HL-60 (cell line): Measurements from ENCODE around the gene MAP2K2.
"Not testable (repeated sequence)": the region's sequence is repeated elsewhere in the genome, so short reads cannot be mapped to it uniquely, and the experiment has no call there.

Experiments used
- DNase-seq, 2 experiments: peaks; one replicate each; pipeline ENCODE4 v3.0.0-alpha.2; 2010 to 2020; ENCODE audit warnings: low read depth in 1 of 2, low spot score in 1 of 2
- H3K27ac ChIP-seq: fragments of 250-450 bp; sonication (Bioruptor Pico); replicated peaks from 2 replicates; pipeline ENCODE4 v1.5.1; 2020; ENCODE audit warnings: mild to moderate bottlenecking, moderate library complexity
- H3K27me3 ChIP-seq: fragments of 250-450 bp; sonication (Bioruptor Pico); 2 replicates; pipeline ENCODE4 v1.5.1; 2021; ENCODE audit warnings: mild to moderate bottlenecking, moderate library complexity; ENCODE audit not compliant: insufficient read depth, poor library complexity, severe bottlenecking
- H3K4me3 ChIP-seq: replicated peaks from 2 replicates; pipeline ENCODE4 v1.5.1; 2011; ENCODE audit warnings: mild to moderate bottlenecking, control low read depth, low read length; ENCODE audit not compliant: insufficient read depth
- GABPA ChIP-seq: IDR thresholded peaks from 2 replicates; pipeline ENCODE4 v1.6.1; 2012; ENCODE audit warnings: low read depth
- POLR2AphosphoS5 ChIP-seq: IDR thresholded peaks from 2 replicates; pipeline ENCODE4 v1.6.1; 2012; ENCODE audit warnings: low read depth
- SPI1 ChIP-seq: IDR thresholded peaks from 2 replicates; pipeline ENCODE4 v1.6.1; 2012; ENCODE audit warnings: low read depth, mild to moderate bottlenecking, borderline replicate concordance
- TF ChIP-seq, protein P1 (sequence below): IDR thresholded peaks from 2 replicates; pipeline ENCODE4 v1.6.1; 2012; ENCODE audit warnings: low read depth; ENCODE audit not compliant: insufficient replicate concordance
- TF ChIP-seq, protein P2 (sequence below): IDR thresholded peaks from one replicate; pipeline ENCODE4 v1.5.1; 2011; ENCODE audit warnings: low read length, control low read depth, inconsistent platforms; ENCODE audit not compliant: insufficient read depth

MAP2K2 gene

GRCh38 chr19:4149518-4150288, 25.8 kb upstream of the MAP2K2 start:
- peaks cover 8% of the 10 kb centered on the region for H3K27me3 ChIP-seq
- no peak overlapping the region for H3K27ac ChIP-seq
- no peak overlapping the region for H3K4me3 ChIP-seq
- TF ChIP-seq, protein P1, sequence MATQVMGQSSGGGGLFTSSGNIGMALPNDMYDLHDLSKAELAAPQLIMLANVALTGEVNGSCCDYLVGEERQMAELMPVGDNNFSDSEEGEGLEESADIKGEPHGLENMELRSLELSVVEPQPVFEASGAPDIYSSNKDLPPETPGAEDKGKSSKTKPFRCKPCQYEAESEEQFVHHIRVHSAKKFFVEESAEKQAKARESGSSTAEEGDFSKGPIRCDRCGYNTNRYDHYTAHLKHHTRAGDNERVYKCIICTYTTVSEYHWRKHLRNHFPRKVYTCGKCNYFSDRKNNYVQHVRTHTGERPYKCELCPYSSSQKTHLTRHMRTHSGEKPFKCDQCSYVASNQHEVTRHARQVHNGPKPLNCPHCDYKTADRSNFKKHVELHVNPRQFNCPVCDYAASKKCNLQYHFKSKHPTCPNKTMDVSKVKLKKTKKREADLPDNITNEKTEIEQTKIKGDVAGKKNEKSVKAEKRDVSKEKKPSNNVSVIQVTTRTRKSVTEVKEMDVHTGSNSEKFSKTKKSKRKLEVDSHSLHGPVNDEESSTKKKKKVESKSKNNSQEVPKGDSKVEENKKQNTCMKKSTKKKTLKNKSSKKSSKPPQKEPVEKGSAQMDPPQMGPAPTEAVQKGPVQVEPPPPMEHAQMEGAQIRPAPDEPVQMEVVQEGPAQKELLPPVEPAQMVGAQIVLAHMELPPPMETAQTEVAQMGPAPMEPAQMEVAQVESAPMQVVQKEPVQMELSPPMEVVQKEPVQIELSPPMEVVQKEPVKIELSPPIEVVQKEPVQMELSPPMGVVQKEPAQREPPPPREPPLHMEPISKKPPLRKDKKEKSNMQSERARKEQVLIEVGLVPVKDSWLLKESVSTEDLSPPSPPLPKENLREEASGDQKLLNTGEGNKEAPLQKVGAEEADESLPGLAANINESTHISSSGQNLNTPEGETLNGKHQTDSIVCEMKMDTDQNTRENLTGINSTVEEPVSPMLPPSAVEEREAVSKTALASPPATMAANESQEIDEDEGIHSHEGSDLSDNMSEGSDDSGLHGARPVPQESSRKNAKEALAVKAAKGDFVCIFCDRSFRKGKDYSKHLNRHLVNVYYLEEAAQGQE, result no peak
- TF ChIP-seq SPI1, result no peak
- TF ChIP-seq GABPA, result no peak
- TF ChIP-seq, protein P2, sequence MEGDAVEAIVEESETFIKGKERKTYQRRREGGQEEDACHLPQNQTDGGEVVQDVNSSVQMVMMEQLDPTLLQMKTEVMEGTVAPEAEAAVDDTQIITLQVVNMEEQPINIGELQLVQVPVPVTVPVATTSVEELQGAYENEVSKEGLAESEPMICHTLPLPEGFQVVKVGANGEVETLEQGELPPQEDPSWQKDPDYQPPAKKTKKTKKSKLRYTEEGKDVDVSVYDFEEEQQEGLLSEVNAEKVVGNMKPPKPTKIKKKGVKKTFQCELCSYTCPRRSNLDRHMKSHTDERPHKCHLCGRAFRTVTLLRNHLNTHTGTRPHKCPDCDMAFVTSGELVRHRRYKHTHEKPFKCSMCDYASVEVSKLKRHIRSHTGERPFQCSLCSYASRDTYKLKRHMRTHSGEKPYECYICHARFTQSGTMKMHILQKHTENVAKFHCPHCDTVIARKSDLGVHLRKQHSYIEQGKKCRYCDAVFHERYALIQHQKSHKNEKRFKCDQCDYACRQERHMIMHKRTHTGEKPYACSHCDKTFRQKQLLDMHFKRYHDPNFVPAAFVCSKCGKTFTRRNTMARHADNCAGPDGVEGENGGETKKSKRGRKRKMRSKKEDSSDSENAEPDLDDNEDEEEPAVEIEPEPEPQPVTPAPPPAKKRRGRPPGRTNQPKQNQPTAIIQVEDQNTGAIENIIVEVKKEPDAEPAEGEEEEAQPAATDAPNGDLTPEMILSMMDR, result no peak
- no peak for TF ChIP-seq POLR2AphosphoS5
- DNase-seq, result no peak

DNA sequence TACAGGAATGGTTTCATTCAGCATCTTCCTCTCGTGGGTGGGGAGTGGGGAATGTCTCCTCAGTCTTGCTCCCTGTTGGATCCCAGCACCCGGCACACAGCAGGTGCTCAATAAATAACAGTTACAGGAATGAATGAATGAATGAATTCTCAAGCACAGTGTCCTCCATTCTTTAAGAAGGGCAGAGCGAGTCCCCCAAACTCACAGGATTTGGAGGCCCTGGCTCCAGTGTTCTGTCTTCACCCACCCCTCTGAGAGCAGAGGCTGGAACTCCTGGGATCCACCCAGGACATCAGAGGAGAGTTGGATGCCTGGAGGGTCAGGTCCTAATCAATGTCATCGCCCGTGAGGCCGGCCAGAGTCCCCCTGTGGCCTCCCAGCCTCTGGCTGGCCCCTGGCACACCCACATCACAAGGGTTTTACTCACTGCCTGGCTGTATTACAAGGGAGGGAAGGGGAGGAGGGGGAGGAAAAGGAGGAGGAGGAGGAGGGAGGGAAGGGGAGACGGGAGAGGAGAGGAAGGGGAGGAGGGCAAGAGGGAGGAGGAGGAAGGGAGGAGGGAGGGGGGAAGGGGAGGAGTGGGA, 20.8 kb upstream of the MAP2K2 start:
- H3K27me3 ChIP-seq, result no peaks in the 10 kb centered on the region
- no peak overlapping the region for H3K4me3 ChIP-seq
- TF ChIP-seq, protein P2, result no peak
- TF ChIP-seq POLR2AphosphoS5 (no peak), SPI1 (no peak)
- H3K27ac ChIP-seq, result no peak overlapping the region
- DNase-seq, result no peak

- H3K4me3 ChIP-seq, H3K27ac ChIP-seq, DNase-seq, H3K27me3 ChIP-seq: not testable (repeated sequence)
Measured at GRCh38 chr19:4142916-4143315, 19.0 kb upstream of the MAP2K2 start.

- DNase-seq, result peak in 1 of 2 experiments; percentile 42
- Histone ChIP-seq H3K27me3 (no peaks in the 10 kb centered on the region), H3K4me3 (no peak overlapping the region), H3K27ac (no peak overlapping the region)
- TF ChIP-seq GABPA, result no peak
- TF ChIP-seq, protein P2, result peak; percentile 49
Measured at GRCh38 chr19:4140237-4140711, 16.4 kb upstream of the MAP2K2 start.

DNA sequence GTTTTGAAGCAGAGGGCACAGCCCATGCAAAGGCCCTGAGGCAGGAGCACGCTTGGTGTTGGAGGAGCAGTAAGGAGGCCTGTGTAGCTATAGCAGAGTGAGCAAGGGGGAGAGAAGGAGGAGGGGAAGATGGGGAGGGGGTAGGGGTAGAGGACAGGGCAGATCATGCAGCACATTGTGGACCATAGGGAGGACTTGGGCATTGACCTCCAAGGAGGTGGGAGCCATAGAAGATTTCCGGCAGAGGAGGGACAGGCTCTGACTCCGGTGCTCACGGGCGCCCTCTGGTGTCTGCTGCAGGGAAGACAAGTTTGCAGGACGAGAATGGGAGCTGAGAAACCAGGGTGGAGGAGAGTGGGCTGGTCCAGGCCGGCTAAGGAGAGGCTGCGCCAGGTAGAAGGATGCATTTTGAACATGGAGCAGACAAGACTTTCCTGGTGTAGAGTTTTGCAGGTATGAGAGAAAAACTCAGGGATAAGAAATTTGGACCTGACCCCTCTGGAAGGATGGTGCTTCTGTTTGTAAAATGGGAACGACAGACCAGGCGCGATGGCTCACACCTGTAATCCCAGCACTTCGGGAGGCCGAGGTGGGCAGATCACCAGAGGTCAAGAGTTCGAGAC, 15.8 kb upstream of the MAP2K2 start:
- Histone ChIP-seq H3K27me3 (no peaks in the 10 kb centered on the region), H3K4me3 (no peak overlapping the region), H3K27ac (no peak overlapping the region)
- peak in 1 of 2 experiments; percentile 85 for DNase-seq
- TF ChIP-seq, protein P1, result no peak
- TF ChIP-seq, protein P2, result peak; percentile 86
- no peak for TF ChIP-seq SPI1
- no peak for TF ChIP-seq POLR2AphosphoS5
